Osteoblast (primary cell): ENCODE measurements around the gene PMIS2. TPM values are rescaled to one million over a fixed set of nuclear protein-coding genes. Genes with fewer than 3 reads are reported as not detected.

ENCODE experiments used
- DNase-seq: peaks from one replicate; pipeline ENCODE4 v3.0.0; 2011; ENCODE audit warnings: low spot score, mixed read lengths; ENCODE audit not compliant: insufficient read length; ENCODE audit errors: missing footprints
- H2AFZ ChIP-seq: 2 replicates; pipeline ENCODE4 v1.6.0; 2011; ENCODE audit warnings: mild to moderate bottlenecking, low read length
- H3K27ac ChIP-seq: 2 replicates; pipeline ENCODE4 v1.5.1; 2011; ENCODE audit warnings: mild to moderate bottlenecking, low read depth, low read length, moderate library complexity
- H3K27me3 ChIP-seq: 2 replicates; pipeline ENCODE4 v1.6.0; 2012; ENCODE audit warnings: mild to moderate bottlenecking, control low read depth, inconsistent platforms, low read length, moderate library complexity; ENCODE audit not compliant: insufficient read depth
- H3K36me3 ChIP-seq: 2 replicates; pipeline ENCODE4 v1.5.1; 2011; ENCODE audit warnings: mild to moderate bottlenecking, low read length, control low read depth, moderate library complexity; ENCODE audit not compliant: insufficient read depth
- H3K4me1 ChIP-seq: 2 replicates; pipeline ENCODE4 v1.5.1; 2011; ENCODE audit warnings: mild to moderate bottlenecking, low read length, control low read depth, moderate library complexity; ENCODE audit not compliant: insufficient read depth
- H3K4me2 ChIP-seq: 2 replicates; pipeline ENCODE4 v1.6.0; 2011; ENCODE audit warnings: mild to moderate bottlenecking, low read length; ENCODE audit not compliant: insufficient read depth
- H3K4me3 ChIP-seq: fragments of 200-600 bp; sonication (generic); 3 replicates; pipeline ENCODE4 v1.5.1; 2012; ENCODE audit warnings: mild to moderate bottlenecking, low read length, inconsistent platforms; ENCODE audit not compliant: insufficient read depth
- H3K79me2 ChIP-seq: 2 replicates; pipeline ENCODE4 v1.6.0; 2012; ENCODE audit warnings: mild to moderate bottlenecking, low read length, control low read depth, inconsistent platforms; ENCODE audit not compliant: insufficient read depth
- H3K9me3 ChIP-seq: 2 replicates; pipeline ENCODE4 v1.5.1; 2011; ENCODE audit warnings: low read depth, low read length, control low read depth
- H4K20me1 ChIP-seq: 2 replicates; pipeline ENCODE4 v1.6.0; 2012; ENCODE audit warnings: mild to moderate bottlenecking, low read length, control low read depth; ENCODE audit not compliant: insufficient read depth
- total RNA-seq: library from RNA; depleted of rRNA; stranded (reverse); fragments of >200 nt; gene quantifications from 2 replicates; pipeline ENCODE4 v1.2.3, GENCODE V29; 2012
- TF ChIP-seq, protein P1 (sequence below): IDR thresholded peaks from 2 replicates; pipeline ENCODE4 v1.5.1; 2011; ENCODE audit warnings: mild to moderate bottlenecking, low read depth, low read length, moderate library complexity; ENCODE audit errors: extremely low read depth

The PMIS2 gene
- total RNA-seq, 1 donor, result not detected

DNA sequence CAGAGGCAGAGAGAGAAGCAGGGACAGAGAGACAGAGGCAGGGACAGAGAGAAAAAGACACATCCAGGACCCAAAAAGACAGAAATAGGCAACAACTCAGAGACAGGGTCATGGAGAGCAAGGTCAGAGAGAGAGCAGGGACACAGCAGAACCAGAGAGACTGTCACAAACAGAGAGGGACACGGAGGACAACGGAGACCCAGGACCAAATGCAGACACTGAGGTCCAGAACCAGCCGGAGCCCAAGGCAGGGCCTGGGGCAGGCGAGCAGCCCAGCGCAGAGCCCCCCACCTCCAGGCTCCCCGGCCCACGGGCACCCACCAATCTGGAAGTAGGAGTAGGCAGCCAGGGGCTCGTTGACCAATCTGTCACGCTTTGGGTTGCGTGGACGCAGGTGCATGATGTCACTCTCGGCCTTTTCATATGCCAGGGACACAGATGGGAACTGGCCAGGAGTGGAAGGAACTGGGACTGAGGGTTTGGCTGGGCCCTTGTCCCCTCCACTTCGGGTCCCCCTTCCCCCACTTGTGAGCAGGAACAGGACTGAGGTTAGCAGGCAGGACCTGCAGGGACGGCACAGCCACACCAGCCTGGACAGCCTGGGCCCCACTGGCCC lies 32.5 kb upstream of the PMIS2 start:
- no peak overlapping the region for H3K4me3 ChIP-seq
- H3K79me2 ChIP-seq, result no peaks in the 10 kb centered on the region
- no peaks in the 10 kb centered on the region for H3K4me1 ChIP-seq
- H2AFZ ChIP-seq, result no peak overlapping the region
- no peaks in the 10 kb centered on the region for H3K9me3 ChIP-seq
- H3K27ac ChIP-seq, result no peak overlapping the region
- H3K36me3 ChIP-seq, result no peaks in the 10 kb centered on the region
- DNase-seq, result peak; percentile 68
- H3K4me2 ChIP-seq, result no peak overlapping the region
- peaks cover 10% of the 10 kb centered on the region for H3K27me3 ChIP-seq
- H4K20me1 ChIP-seq, result peaks cover 3% of the 10 kb centered on the region
- TF ChIP-seq, protein P1, sequence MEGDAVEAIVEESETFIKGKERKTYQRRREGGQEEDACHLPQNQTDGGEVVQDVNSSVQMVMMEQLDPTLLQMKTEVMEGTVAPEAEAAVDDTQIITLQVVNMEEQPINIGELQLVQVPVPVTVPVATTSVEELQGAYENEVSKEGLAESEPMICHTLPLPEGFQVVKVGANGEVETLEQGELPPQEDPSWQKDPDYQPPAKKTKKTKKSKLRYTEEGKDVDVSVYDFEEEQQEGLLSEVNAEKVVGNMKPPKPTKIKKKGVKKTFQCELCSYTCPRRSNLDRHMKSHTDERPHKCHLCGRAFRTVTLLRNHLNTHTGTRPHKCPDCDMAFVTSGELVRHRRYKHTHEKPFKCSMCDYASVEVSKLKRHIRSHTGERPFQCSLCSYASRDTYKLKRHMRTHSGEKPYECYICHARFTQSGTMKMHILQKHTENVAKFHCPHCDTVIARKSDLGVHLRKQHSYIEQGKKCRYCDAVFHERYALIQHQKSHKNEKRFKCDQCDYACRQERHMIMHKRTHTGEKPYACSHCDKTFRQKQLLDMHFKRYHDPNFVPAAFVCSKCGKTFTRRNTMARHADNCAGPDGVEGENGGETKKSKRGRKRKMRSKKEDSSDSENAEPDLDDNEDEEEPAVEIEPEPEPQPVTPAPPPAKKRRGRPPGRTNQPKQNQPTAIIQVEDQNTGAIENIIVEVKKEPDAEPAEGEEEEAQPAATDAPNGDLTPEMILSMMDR, result no peak

DNA sequence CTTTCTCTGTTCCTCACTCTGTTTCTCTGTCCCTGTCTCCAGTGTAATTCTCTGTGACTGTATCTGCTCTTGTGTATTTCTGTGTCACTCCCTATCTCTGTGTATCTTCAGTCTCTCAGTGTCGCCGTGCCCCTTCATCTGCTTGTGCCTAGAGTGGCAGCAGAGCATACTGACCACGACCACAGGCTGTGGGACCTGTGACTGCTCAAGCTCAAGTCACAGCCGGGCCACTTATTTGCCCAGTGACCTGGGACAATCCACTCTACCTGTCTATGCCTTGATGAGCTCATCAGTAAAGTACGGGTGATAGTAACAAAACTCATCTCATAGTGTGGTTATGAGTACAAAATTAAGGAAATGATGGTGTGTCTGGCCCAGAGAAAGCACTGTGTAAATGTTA lies 31.9 kb upstream of the PMIS2 start:
- peaks cover 3% of the 10 kb centered on the region for H4K20me1 ChIP-seq
- H3K36me3 ChIP-seq, result no peaks in the 10 kb centered on the region
- H3K4me1 ChIP-seq, result no peaks in the 10 kb centered on the region
- peak; percentile 77 for DNase-seq
- H3K27ac ChIP-seq, result no peak overlapping the region
- H3K79me2 ChIP-seq, result no peaks in the 10 kb centered on the region
- no peak overlapping the region for H2AFZ ChIP-seq
- H3K4me3 ChIP-seq, result no peak overlapping the region
- H3K9me3 ChIP-seq, result no peaks in the 10 kb centered on the region
- no peak overlapping the region for H3K4me2 ChIP-seq
- TF ChIP-seq, protein P1, result no peak
- peaks cover 15% of the 10 kb centered on the region for H3K27me3 ChIP-seq

DNA sequence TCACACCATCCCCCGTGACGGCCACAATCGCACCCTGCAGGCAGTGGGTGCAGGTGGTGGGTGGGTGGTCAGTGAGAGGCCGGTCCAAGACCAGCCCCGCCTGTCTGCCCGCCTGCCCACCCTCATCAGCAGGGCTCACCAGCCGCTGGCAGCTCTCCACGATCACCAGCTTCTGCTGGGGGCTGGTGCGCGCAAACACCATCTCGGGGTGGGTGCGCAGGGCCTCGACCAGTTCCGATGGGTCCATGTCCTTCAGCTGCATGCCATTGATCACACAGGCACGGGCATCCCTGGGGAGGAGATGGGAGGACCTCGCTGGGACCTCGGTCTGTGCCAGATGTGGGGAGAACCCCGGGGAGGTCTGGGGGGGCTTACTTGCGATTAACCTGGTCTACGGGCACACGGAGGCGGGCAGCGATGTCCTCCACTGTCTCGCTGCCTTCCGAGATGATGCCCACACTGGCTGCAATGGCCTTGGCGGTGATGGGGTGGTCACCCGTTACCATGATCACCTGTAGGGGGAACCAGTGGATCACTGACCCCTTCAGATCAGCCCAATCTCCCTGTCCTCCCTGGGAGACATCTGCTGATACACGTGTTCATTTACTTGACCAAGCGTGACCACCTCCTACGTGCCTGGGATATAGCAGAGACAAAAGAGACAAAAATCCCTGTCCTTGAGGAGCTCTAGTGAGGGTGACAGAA lies 30.5 kb upstream of the PMIS2 start:
- peak; percentile 83 for DNase-seq
- no peak overlapping the region for H3K4me2 ChIP-seq
- H3K4me3 ChIP-seq, result no peak overlapping the region
- TF ChIP-seq, protein P1, result peak; percentile 28
- no peak overlapping the region for H2AFZ ChIP-seq
- no peaks in the 10 kb centered on the region for H3K79me2 ChIP-seq
- H3K27ac ChIP-seq, result no peak overlapping the region
- H4K20me1 ChIP-seq, result no peaks in the 10 kb centered on the region
- H3K9me3 ChIP-seq, result no peaks in the 10 kb centered on the region
- peaks cover 15% of the 10 kb centered on the region for H3K27me3 ChIP-seq
- H3K36me3 ChIP-seq, result no peaks in the 10 kb centered on the region
- no peaks in the 10 kb centered on the region for H3K4me1 ChIP-seq

DNA sequence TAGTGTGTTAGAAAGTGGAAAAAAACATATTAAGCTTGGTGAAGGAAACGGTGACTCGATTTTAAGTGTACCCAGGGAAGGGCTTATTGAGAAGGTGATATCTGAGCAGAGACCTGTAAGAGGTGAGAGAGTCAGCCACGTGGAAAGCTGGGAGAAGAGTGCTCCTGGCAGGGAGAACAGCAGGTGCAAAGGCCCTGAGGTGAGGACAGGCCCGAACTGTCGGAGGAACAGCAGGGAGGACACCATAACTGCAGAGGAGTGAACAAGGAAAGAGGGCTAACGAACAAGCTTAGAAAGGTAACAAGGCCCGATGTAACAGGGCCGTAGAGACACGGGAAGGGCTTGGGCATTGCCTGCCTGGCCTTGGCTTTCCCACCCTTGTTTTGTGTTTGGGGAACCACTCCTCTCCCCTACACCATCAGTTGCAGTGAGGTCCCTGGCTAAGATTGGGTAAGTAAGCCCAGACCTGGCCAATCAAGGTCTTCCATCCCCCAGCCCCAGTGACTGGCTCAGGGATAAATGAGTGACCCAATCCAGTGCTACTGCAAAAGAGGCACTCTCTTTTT lies 29.9 kb upstream of the PMIS2 start:
- Histone ChIP-seq H3K27me3 (peaks cover 15% of the 10 kb centered on the region), H4K20me1 (no peaks in the 10 kb centered on the region), H3K27ac (no peak overlapping the region), H2AFZ (no peak overlapping the region), H3K4me1 (no peaks in the 10 kb centered on the region), H3K4me2 (no peak overlapping the region), H3K79me2 (no peaks in the 10 kb centered on the region), H3K9me3 (no peaks in the 10 kb centered on the region), H3K36me3 (no peaks in the 10 kb centered on the region), H3K4me3 (no peak overlapping the region)
- TF ChIP-seq, protein P1, result no peak
- DNase-seq, result peak; percentile 38
